Muscle of arm (tissue), 12 donors: Measurements from ENCODE around the gene NOTCH3. TPM values are rescaled to one million over a fixed set of nuclear protein-coding genes. Genes with fewer than 3 reads are reported as not detected.

Experiments used
- DNase-seq: peaks from one replicate; pipeline ENCODE4 v3.0.0-alpha.2; 2013
- polyA plus RNA-seq, 12 donors: library from polyadenylated mRNA; unstranded; fragments of 120-200 nt; gene quantifications; one replicate each; pipeline ENCODE4 v1.2.1, GENCODE V29; 2013; ENCODE audit not compliant: insufficient read length in 12 of 12

The NOTCH3 gene
- polyA plus RNA-seq, 12 donors = 102 to 178 (median 124) TPM

GRCh38 chr19:15169541-15170285 is 31.1 kb downstream of the NOTCH3 start:
- DNase-seq = no peak

GRCh38 chr19:15166700-15167099 is 34.1 kb downstream of the NOTCH3 start:
- DNase-seq = no peak

- DNase-seq = no peak
Observed at GRCh38 chr19:15161028-15161984, 39.5 kb downstream of the NOTCH3 start.

- no peak for DNase-seq
Observed at GRCh38 chr19:15159251-15159650, 41.5 kb downstream of the NOTCH3 start.

- no peak for DNase-seq
Observed at GRCh38 chr19:15156391-15156790, 44.4 kb downstream of the NOTCH3 start.

- DNase-seq = no peak
Observed at GRCh38 chr19:15155296-15155695, 45.5 kb downstream of the NOTCH3 start.

- no peak for DNase-seq
Observed at GRCh38 chr19:15154002-15154612, 46.7 kb downstream of the NOTCH3 start.

- no peak for DNase-seq
Observed at GRCh38 chr19:15149737-15150136, 51.1 kb downstream of the NOTCH3 start.

- no peak for DNase-seq
Observed at GRCh38 chr19:15147090-15147489, 53.7 kb downstream of the NOTCH3 start.

GRCh38 chr19:15144046-15144646 is 56.6 kb downstream of the NOTCH3 start:
- DNase-seq = no peak

GRCh38 chr19:15142313-15142712 is 58.5 kb downstream of the NOTCH3 start:
- DNase-seq = no peak

GRCh38 chr19:15141143-15141542 is 59.7 kb downstream of the NOTCH3 start:
- DNase-seq = no peak

GRCh38 chr19:15138427-15138826 is 62.4 kb downstream of the NOTCH3 start:
- DNase-seq = no peak

GRCh38 chr19:15137777-15138176 is 63.0 kb downstream of the NOTCH3 start:
- DNase-seq = no peak

- DNase-seq = no peak
Observed at GRCh38 chr19:15136234-15136954, 64.4 kb downstream of the NOTCH3 start.

- DNase-seq = no peak
Observed at GRCh38 chr19:15129856-15130585, 70.8 kb downstream of the NOTCH3 start.

- DNase-seq = no peak
Observed at GRCh38 chr19:15128162-15128770, 72.5 kb downstream of the NOTCH3 start.

- no peak for DNase-seq
Observed at GRCh38 chr19:15126131-15126910, 74.5 kb downstream of the NOTCH3 start.
